IMR-90 (cell line): Measurements from ENCODE around the gene PMS2. TPM values are rescaled to one million over a fixed set of nuclear protein-coding genes. Genes with fewer than 3 reads are reported as not detected.

Experiments used
- ATAC-seq: fragments of 200-7000 bp; cut with Tn5 transposase; 2 replicates; pipeline ENCODE4 v1.9.1; 2020; ENCODE audit warnings: low read depth, mild to moderate bottlenecking, moderate library complexity
- BruUV-seq: library from RNA; stranded (reverse); fragments of 400-500 nt; replicated peaks from 2 replicates; lab custom pipeline; 2021; lab: Mats Ljungman, UMichigan
- CTCF ChIA-PET: fragments of 300-600 bp; formaldehyde crosslinking; extraction: SDS; loops from one replicate; lab custom pipeline; 2021; ENCODE audit warnings: antibody characterized with exemption; lab: Yijun Ruan, JAX
- POLR2A ChIA-PET: fragments of 300-600 bp; sonication (Branson Sonifier 250); formaldehyde crosslinking; loops from one replicate; lab custom pipeline; 2022; ENCODE audit warnings: antibody characterized with exemption; ENCODE audit not compliant: unreplicated experiment; lab: Charles Lee
- DNase-seq: peaks from one replicate; pipeline ENCODE4 v3.0.0; 2013
- H2AFZ ChIP-seq: replicated peaks from 2 replicates; pipeline ENCODE3; 2013; ENCODE audit warnings: low read length, mild to moderate bottlenecking; ENCODE audit not compliant: poor library complexity
- H2AK5ac ChIP-seq: 2 replicates; pipeline ENCODE4 v1.6.1; 2013; ENCODE audit warnings: low read depth, low read length, inconsistent platforms
- H2AK9ac ChIP-seq: replicated peaks from 2 replicates; pipeline ENCODE3; 2013; ENCODE audit warnings: mild to moderate bottlenecking, low read depth, low read length, moderate library complexity; ENCODE audit not compliant: poor library complexity
- H2BK120ac ChIP-seq: 2 replicates; pipeline ENCODE4 v1.6.1; 2013; ENCODE audit warnings: low read depth, low read length, inconsistent platforms
- H2BK15ac ChIP-seq: 3 replicates; pipeline ENCODE4 v1.6.1; 2013; ENCODE audit warnings: low read depth, low read length, inconsistent platforms
- H2BK20ac ChIP-seq: 2 replicates; pipeline ENCODE4 v1.6.1; 2013; ENCODE audit warnings: low read depth, mild to moderate bottlenecking, inconsistent platforms, low read length, moderate library complexity
- H2BK5ac ChIP-seq: 2 replicates; pipeline ENCODE4 v1.6.1; 2013; ENCODE audit warnings: mild to moderate bottlenecking, low read depth, low read length, inconsistent platforms; ENCODE audit not compliant: poor library complexity, severe bottlenecking
- H3K14ac ChIP-seq: replicated peaks from 2 replicates; pipeline ENCODE4 v1.6.1; 2013; ENCODE audit warnings: low read depth, low read length, inconsistent platforms
- H3K18ac ChIP-seq: 2 replicates; pipeline ENCODE4 v1.6.1; 2013; ENCODE audit warnings: low read depth, low read length, control low read depth
- H3K23ac ChIP-seq: 2 replicates; pipeline ENCODE4 v1.6.1; 2013; ENCODE audit warnings: low read depth, low read length, inconsistent platforms
- H3K27ac ChIP-seq: 2 replicates; pipeline ENCODE4 v1.5.1; 2013; ENCODE audit warnings: mild to moderate bottlenecking, control low read depth, low read length; ENCODE audit not compliant: insufficient read depth
- H3K27me3 ChIP-seq: 2 replicates; pipeline ENCODE4 v1.6.1; 2013; ENCODE audit warnings: low read length; ENCODE audit not compliant: control insufficient read depth, insufficient read depth
- H3K36me3 ChIP-seq: 2 replicates; pipeline ENCODE4 v1.6.1; 2013; ENCODE audit warnings: low read length, mixed read lengths; ENCODE audit not compliant: control insufficient read depth, insufficient read depth
- H3K4ac ChIP-seq: 2 replicates; pipeline ENCODE4 v1.6.1; 2013; ENCODE audit warnings: low read depth, low read length, inconsistent platforms
- H3K4me1 ChIP-seq: 2 replicates; pipeline ENCODE4 v1.6.1; 2013; ENCODE audit warnings: low read length, mixed read lengths; ENCODE audit not compliant: control insufficient read depth, insufficient read depth
- H3K4me2 ChIP-seq: 2 replicates; pipeline ENCODE4 v1.6.1; 2013; ENCODE audit warnings: low read depth, mild to moderate bottlenecking, control low read depth, low read length, moderate library complexity
- H3K4me3 ChIP-seq: 2 replicates; pipeline ENCODE4 v1.5.1; 2013; ENCODE audit warnings: low read depth, mild to moderate bottlenecking, control low read depth, low read length, moderate library complexity; ENCODE audit not compliant: insufficient read depth
- H3K56ac ChIP-seq: 2 replicates; pipeline ENCODE4 v1.6.1; 2013; ENCODE audit warnings: low read length, inconsistent platforms; ENCODE audit not compliant: insufficient read depth; ENCODE audit errors: extremely low read depth
- H3K79me1 ChIP-seq, 2 experiments: 2 replicates each; pipeline ENCODE4 v1.6.1; 2013; ENCODE audit warnings: low read length in 2 of 2, inconsistent platforms in 1 of 2, low read depth in 1 of 2
- H3K9ac ChIP-seq: 2 replicates; pipeline ENCODE4 v1.6.1; 2013; ENCODE audit warnings: low read depth, low read length, control low read depth
- H3K9me1 ChIP-seq: 2 replicates; pipeline ENCODE4 v1.6.1; 2013; ENCODE audit warnings: low read length, inconsistent platforms; ENCODE audit not compliant: insufficient read depth
- H3K9me3 ChIP-seq: 2 replicates; pipeline ENCODE4 v1.6.1; 2013; ENCODE audit warnings: low read length; ENCODE audit not compliant: control insufficient read depth, insufficient read depth
- H4K20me1 ChIP-seq: 2 replicates; pipeline ENCODE4 v1.6.1; 2013; ENCODE audit warnings: low read length, inconsistent platforms; ENCODE audit not compliant: insufficient read depth
- H4K5ac ChIP-seq: 2 replicates; pipeline ENCODE4 v1.6.1; 2013; ENCODE audit warnings: mild to moderate bottlenecking, low read depth, low read length, control low read depth
- H4K8ac ChIP-seq, 2 experiments: 2 replicates each; pipeline ENCODE4 v1.6.1; 2013; ENCODE audit warnings: low read depth in 2 of 2, low read length in 2 of 2, control low read depth in 1 of 2, inconsistent platforms in 1 of 2
- H4K91ac ChIP-seq: 2 replicates; pipeline ENCODE4 v1.6.1; 2013; ENCODE audit warnings: low read depth, low read length, inconsistent platforms; ENCODE audit not compliant: insufficient read depth
- BHLHE40 ChIP-seq: fragments of 150-350 bp; IDR thresholded peaks from 2 replicates; pipeline ENCODE4 v1.6.1; 2016; ENCODE audit warnings: mild to moderate bottlenecking, low read depth, low read length
- CEBPB ChIP-seq: IDR thresholded peaks from 2 replicates; pipeline ENCODE4 v1.6.1; 2012; ENCODE audit warnings: low read depth, low read length, improper control_type of control experiment
- CHD1 ChIP-seq: IDR thresholded peaks from 2 replicates; pipeline ENCODE4 v1.6.1; 2012; ENCODE audit warnings: low read depth, low read length, improper control_type of control experiment
- CTCF ChIP-seq: conservative IDR thresholded peaks from 2 replicates; pipeline ENCODE4 v1.5.1; 2012; ENCODE audit warnings: mild to moderate bottlenecking, low read depth, low read length, improper control_type of control experiment
- ELK1 ChIP-seq: fragments of 150-350 bp; IDR thresholded peaks from 2 replicates; pipeline ENCODE4 v1.6.1; 2016; ENCODE audit warnings: low read depth, mild to moderate bottlenecking, low read length, moderate library complexity, borderline replicate concordance
- FOS ChIP-seq: fragments of 150-350 bp; IDR thresholded peaks from 2 replicates; pipeline ENCODE4 v1.6.1; 2016; ENCODE audit warnings: low read depth, low read length
- MAFK ChIP-seq: IDR thresholded peaks from 2 replicates; pipeline ENCODE4 v1.6.1; 2012; ENCODE audit warnings: low read depth, low read length, improper control_type of control experiment
- MAZ ChIP-seq: IDR thresholded peaks from 2 replicates; pipeline ENCODE4 v1.6.1; 2012; ENCODE audit warnings: low read depth, mild to moderate bottlenecking, low read length, improper control_type of control experiment, moderate library complexity, borderline replicate concordance
- MXI1 ChIP-seq: IDR thresholded peaks from 2 replicates; pipeline ENCODE4 v1.6.1; 2012; ENCODE audit warnings: low read depth, mild to moderate bottlenecking, low read length, moderate library complexity, borderline replicate concordance
- NFE2L2 ChIP-seq: fragments of 150-350 bp; IDR thresholded peaks from 2 replicates; pipeline ENCODE4 v1.6.1; 2016; ENCODE audit warnings: low read depth, mild to moderate bottlenecking, low read length
- POLR2A ChIP-seq: IDR thresholded peaks from 2 replicates; pipeline ENCODE4 v1.6.1; 2012; ENCODE audit warnings: mild to moderate bottlenecking, low read depth, low read length
- RAD21 ChIP-seq: IDR thresholded peaks from 2 replicates; pipeline ENCODE4 v1.6.1; 2012; ENCODE audit warnings: low read length, improper control_type of control experiment
- RCOR1 ChIP-seq: IDR thresholded peaks from 2 replicates; pipeline ENCODE4 v1.6.1; 2012; ENCODE audit warnings: mild to moderate bottlenecking, low read length, improper control_type of control experiment; ENCODE audit not compliant: insufficient replicate concordance
- RFX5 ChIP-seq: IDR thresholded peaks from 2 replicates; pipeline ENCODE4 v1.8.0; 2012; ENCODE audit warnings: low read depth, mild to moderate bottlenecking, low read length, moderate library complexity
- SMC3 ChIP-seq: fragments of 150-350 bp; IDR thresholded peaks from 2 replicates; pipeline ENCODE4 v1.6.1; 2016; ENCODE audit warnings: low read depth, mild to moderate bottlenecking, antibody characterized with exemption, low read length, moderate library complexity
- USF2 ChIP-seq: fragments of 150-350 bp; IDR thresholded peaks from 2 replicates; pipeline ENCODE4 v1.6.1; 2017; ENCODE audit warnings: mild to moderate bottlenecking, antibody characterized with exemption, low read length, low read depth
- WGBS, 2 experiments: methylation state at CpG; one replicate each; pipeline versions ENCODE4 v1.1.5 to v1.1.7; 2013; ENCODE audit warnings: missing lambda C conversion rate in 2 of 2; ENCODE audit not compliant: insufficient read length in 1 of 2; ENCODE audit errors: extremely low coverage in 2 of 2; 5-methylcytosine and 5-hydroxymethylcytosine counted together
- dilution Hi-C: fragments of 300-500 bp; cut with HindIII; formaldehyde crosslinking; loops from one replicate; pipeline ENCODE4 v1.14.3; 2018; ENCODE audit warnings: low sequenced_read_pairs; ENCODE audit not compliant: unreplicated experiment
- in situ Hi-C: fragments of 300-500 bp; cut with MboI; formaldehyde crosslinking; loops from 3 replicates; pipeline ENCODE4 v1.14.3; 2019; ENCODE audit warnings: low sequenced_read_pairs, inconsistent platforms, mixed read lengths
- intact Hi-C: fragments of 100-400 bp; cut with micrococcal nuclease; formaldehyde crosslinking; loops from 2 replicates; pipeline ENCODE4 v1.10.0; 2022
- polyA plus RNA-seq, 3 experiments: library from polyadenylated mRNA; depleted of rRNA; stranded (reverse); fragments of >200 nt; gene quantifications; 2 replicates each; pipeline ENCODE4 v1.2.3, GENCODE V29; 2012; ENCODE audit warnings: low replicate concordance in 1 of 3
- total RNA-seq: library from RNA; depleted of rRNA; stranded (reverse); fragments of >200 nt; gene quantifications from 2 replicates; pipeline ENCODE4 v1.2.3, GENCODE V29; 2012

PMS2 gene
- total and polyA plus RNA-seq, 2 of the 4 experiments (the other 2 are of a cell fraction), result 6.8 to 14.3 TPM

- H2AFZ ChIP-seq, result no peak overlapping the region
- H2BK5ac ChIP-seq, result no peak overlapping the region
- H3K9me1 ChIP-seq, result no peaks in the 10 kb centered on the region; the same call in 1 of the 2 replicates
- H4K5ac ChIP-seq, result no peak overlapping the region
- no peak overlapping the region for H2BK15ac ChIP-seq
- intact Hi-C loops (no loop called here), in situ Hi-C loops (no loop called here), dilution Hi-C loops (no loop called here)
- CTCF ChIA-PET, result no interaction called here
- TF ChIP-seq MAZ (no peak), RCOR1 (no peak), CEBPB (no peak), FOS (no peak), USF2 (no peak), RFX5 (no peak), MXI1 (no peak), NFE2L2 (no peak), BHLHE40 (no peak), ELK1 (no peak), RAD21 (no peak), SMC3 (no peak), CTCF (no peak), POLR2A (no peak), CHD1 (no peak), MAFK (no peak)
- no peak overlapping the region for H4K8ac ChIP-seq
- H2AK9ac ChIP-seq, result no peak overlapping the region
- no peak overlapping the region for H2BK20ac ChIP-seq
- no peak overlapping the region for H2BK120ac ChIP-seq
- H3K79me1 ChIP-seq, result peaks cover 18 to 22% of the 10 kb centered on the region in 2 experiments
- no TSS peak for BruUV-seq
- no peak overlapping the region for H3K14ac ChIP-seq
- H3K9me3 ChIP-seq, result no peaks in the 10 kb centered on the region
- H3K9ac ChIP-seq, result no peak overlapping the region
- H3K27ac ChIP-seq, result no peak overlapping the region
- H4K20me1 ChIP-seq, result no peaks in the 10 kb centered on the region
- 96% methylated on average over 8 of the region's 13 CpGs; no CpG with 5 or more reads in 1 of the 2 experiments for WGBS, 2 experiments
- H3K4me1 ChIP-seq, result no peaks in the 10 kb centered on the region
- H2AK5ac ChIP-seq, result no peak overlapping the region
- no peak overlapping the region for H3K4me2 ChIP-seq
- POLR2A ChIA-PET, result no interaction called here
- no peak overlapping the region for H3K4me3 ChIP-seq
- peaks cover 49% of the 10 kb centered on the region for H3K36me3 ChIP-seq
- H3K27me3 ChIP-seq, result no peaks in the 10 kb centered on the region
- no peak overlapping the region for H3K18ac ChIP-seq
- ATAC-seq (no peak), DNase-seq (no peak)
- H3K56ac ChIP-seq, result no peak overlapping the region
- no peak overlapping the region for H3K23ac ChIP-seq
- no peak overlapping the region for H4K91ac ChIP-seq
- no peak overlapping the region for H3K4ac ChIP-seq
These were observed 26.8 kb upstream of the PMS2 start for GRCh38 chr7:6035686-6036085.
